Pancreas (tissue), 10 donors: ENCODE measurements around the gene CLEC2L. TPM values are rescaled to one million over a fixed set of nuclear protein-coding genes. Genes with fewer than 3 reads are reported as not detected.

ENCODE experiments used
- ATAC-seq, 4 donors: fragments of 200-7000 bp; cut with Tn5 transposase; one replicate each; pipeline versions ENCODE4 v1.8.0 to v1.9.1; 2020; ENCODE audit warnings: mild to moderate bottlenecking in 4 of 4, moderate library complexity in 4 of 4
- DNase-seq, 6 donors: peaks; one replicate each; pipeline ENCODE4 v3.0.0-alpha.2; 2020
- FAIRE-seq: peaks from 2 replicates; lab custom pipeline; 2012; peaks lifted over from hg19 to GRCh38; lab: Jason Lieb, UNC
- H3K27ac ChIP-seq, 4 donors: fragments of 200-600 bp; sonication (generic); 1 replicate in 3 of 4; 2 replicates in 1 of 4; pipeline versions ENCODE4 v1.5.0 to v1.8.0; 2020
- H3K27me3 ChIP-seq, 4 donors: fragments of 200-600 bp; one replicate each; pipeline ENCODE4 v1.8.0; 2021
- H3K36me3 ChIP-seq, 3 donors: fragments of 200-600 bp; sonication (generic) in 1 of 3; one replicate each; pipeline versions ENCODE4 v1.5.0 to v1.8.0; 2020 to 2021
- H3K4me1 ChIP-seq, 3 donors: fragments of 200-600 bp; one replicate each; pipeline ENCODE4 v1.8.0; 2021
- H3K4me3 ChIP-seq, 4 donors: fragments of 200-600 bp; sonication (generic) in 2 of 4; one replicate each; pipeline versions ENCODE4 v1.5.0 to v1.8.0; 2020 to 2021
- H3K9me3 ChIP-seq, 4 donors: fragments of 200-600 bp; one replicate each; pipeline ENCODE4 v1.8.0; 2021
- WGBS, 2 donors: extraction: QIAGEN DNeasy Blood & Tissue Kit; methylation state at CpG; one replicate each; pipeline ENCODE4 v1.1.7; 2013; 5-methylcytosine and 5-hydroxymethylcytosine counted together
- intact Hi-C, 3 donors: fragments of 100-400 bp; cut with DNase I; formaldehyde crosslinking; loops; one replicate each; pipeline versions ENCODE4 v1.11.1 to v1.14.2; 2022
- polyA plus RNA-seq, 2 donors: library from polyadenylated mRNA; stranded (reverse); fragments of 200-250 nt; gene quantifications; one replicate each; pipeline ENCODE4 v1.2.3, GENCODE V29; 2013
- total RNA-seq, 6 donors: library from RNA; stranded (reverse); fragmentation: NEBNext Ultra II Directional in 4 of 6; extraction: Animal tissue kit (Norgen Biotek cat#: 25700) in 4 of 6; gene quantifications; one replicate each; pipeline versions ENCODE4 v1.2.1 to v1.2.4, GENCODE V29; 2021 to 2023
- TF ChIP-seq, protein P1 (sequence below), 4 donors: fragments of 200-600 bp; sonication (generic) in 3 of 4; IDR thresholded peaks; one replicate each; pipeline versions ENCODE4 v1.5.0 to v1.8.0; 2021; ENCODE audit warnings: antibody characterized with exemption in 4 of 4
- donor health status: healthy with polysubstance abuse.
- donor health status: DM: no; HTN: no; CAD: no; lungs with moderate emphysema.
- donor health status: DM: no; HTN: no; CAD: no.
- donor health status: control.
- donor health status: control.
- donor health status: Bipolar disorder and iron deficiency.
- donor health status: DM: yes; HTN: yes; CAD: no.
- donor health status: DM: no; HTN: no; CAD: no.
- donor health status: DM: no; HTN: no; CAD: no.
- donor health status: DM: yes; HTN: yes; CAD: no.

The CLEC2L gene
- total and polyA plus RNA-seq, 8 donors = not detected

DNA sequence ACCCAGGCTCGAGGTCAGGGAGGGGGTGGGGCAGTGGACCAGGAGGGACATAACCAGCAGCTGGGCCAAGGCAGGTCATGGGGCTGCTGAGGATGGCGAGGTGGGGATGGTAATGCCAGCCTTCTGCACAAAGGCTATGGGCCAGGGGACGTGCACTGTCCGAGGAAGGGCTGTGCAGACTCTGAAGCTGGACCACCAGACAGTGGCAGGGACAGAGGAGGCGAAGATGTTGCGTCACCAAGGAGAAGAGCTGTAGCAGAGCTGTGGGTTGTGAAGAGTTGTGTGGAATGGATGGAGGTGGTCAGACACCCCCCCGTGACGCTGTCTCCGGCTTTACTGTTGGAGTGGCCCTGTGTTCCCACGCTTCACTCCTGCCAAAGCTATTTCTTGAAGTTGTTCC, 1.8 kb downstream of the CLEC2L start:
- H3K4me1 ChIP-seq = peaks cover 0 to 4% (median 0%) of the 10 kb centered on the region in 3 donors
- no peak for ATAC-seq
- no peak for FAIRE-seq
- no peak for DNase-seq
- no peak overlapping the region for H3K4me3 ChIP-seq
- no peak overlapping the region for H3K27ac ChIP-seq
- no peaks in the 10 kb centered on the region for H3K36me3 ChIP-seq
- intact Hi-C loops = no loop called here
- TF ChIP-seq, protein P1, sequence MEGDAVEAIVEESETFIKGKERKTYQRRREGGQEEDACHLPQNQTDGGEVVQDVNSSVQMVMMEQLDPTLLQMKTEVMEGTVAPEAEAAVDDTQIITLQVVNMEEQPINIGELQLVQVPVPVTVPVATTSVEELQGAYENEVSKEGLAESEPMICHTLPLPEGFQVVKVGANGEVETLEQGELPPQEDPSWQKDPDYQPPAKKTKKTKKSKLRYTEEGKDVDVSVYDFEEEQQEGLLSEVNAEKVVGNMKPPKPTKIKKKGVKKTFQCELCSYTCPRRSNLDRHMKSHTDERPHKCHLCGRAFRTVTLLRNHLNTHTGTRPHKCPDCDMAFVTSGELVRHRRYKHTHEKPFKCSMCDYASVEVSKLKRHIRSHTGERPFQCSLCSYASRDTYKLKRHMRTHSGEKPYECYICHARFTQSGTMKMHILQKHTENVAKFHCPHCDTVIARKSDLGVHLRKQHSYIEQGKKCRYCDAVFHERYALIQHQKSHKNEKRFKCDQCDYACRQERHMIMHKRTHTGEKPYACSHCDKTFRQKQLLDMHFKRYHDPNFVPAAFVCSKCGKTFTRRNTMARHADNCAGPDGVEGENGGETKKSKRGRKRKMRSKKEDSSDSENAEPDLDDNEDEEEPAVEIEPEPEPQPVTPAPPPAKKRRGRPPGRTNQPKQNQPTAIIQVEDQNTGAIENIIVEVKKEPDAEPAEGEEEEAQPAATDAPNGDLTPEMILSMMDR (IDR thresholded peaks at IDR 0.05) = no peak
- WGBS, 2 donors = 91 to 93% methylated on average over 10 of the region's 10 CpGs
- H3K27me3 ChIP-seq = peaks cover 0 to 5% (median 0%) of the 10 kb centered on the region in 4 donors
- H3K9me3 ChIP-seq = no peaks in the 10 kb centered on the region

DNA sequence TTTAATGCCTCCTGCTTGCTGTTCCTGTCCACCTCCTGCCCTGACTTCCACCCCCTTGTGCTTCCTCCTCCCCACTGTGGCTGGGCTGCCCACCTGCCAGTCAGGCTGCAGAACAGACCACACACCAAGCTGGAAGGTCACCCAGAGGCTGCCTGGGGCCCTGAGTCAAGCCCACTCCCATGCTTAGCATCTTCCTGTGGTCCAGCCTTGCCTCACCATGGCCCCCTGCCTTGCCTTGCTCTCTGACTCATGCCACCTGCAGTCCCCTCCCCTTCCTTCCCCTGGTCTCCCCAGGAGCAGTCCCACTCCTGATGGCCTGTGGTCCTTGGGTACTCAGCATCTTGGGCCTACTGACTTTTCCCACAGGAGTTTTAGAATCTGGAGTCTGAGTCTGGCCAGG, 2.3 kb downstream of the CLEC2L start:
- Histone ChIP-seq H3K9me3 (no peaks in the 10 kb centered on the region), H3K4me1 (peaks cover 0 to 4% (median 0%) of the 10 kb centered on the region in 3 donors), H3K27me3 (peaks cover 0 to 5% (median 0%) of the 10 kb centered on the region in 4 donors), H3K4me3 (no peak overlapping the region), H3K36me3 (no peaks in the 10 kb centered on the region), H3K27ac (no peak overlapping the region)
- ATAC-seq (no peak), FAIRE-seq (no peak), DNase-seq (no peak)
- TF ChIP-seq, protein P1 (IDR thresholded peaks at IDR 0.05) = no peak
- intact Hi-C loops = no loop called here

DNA sequence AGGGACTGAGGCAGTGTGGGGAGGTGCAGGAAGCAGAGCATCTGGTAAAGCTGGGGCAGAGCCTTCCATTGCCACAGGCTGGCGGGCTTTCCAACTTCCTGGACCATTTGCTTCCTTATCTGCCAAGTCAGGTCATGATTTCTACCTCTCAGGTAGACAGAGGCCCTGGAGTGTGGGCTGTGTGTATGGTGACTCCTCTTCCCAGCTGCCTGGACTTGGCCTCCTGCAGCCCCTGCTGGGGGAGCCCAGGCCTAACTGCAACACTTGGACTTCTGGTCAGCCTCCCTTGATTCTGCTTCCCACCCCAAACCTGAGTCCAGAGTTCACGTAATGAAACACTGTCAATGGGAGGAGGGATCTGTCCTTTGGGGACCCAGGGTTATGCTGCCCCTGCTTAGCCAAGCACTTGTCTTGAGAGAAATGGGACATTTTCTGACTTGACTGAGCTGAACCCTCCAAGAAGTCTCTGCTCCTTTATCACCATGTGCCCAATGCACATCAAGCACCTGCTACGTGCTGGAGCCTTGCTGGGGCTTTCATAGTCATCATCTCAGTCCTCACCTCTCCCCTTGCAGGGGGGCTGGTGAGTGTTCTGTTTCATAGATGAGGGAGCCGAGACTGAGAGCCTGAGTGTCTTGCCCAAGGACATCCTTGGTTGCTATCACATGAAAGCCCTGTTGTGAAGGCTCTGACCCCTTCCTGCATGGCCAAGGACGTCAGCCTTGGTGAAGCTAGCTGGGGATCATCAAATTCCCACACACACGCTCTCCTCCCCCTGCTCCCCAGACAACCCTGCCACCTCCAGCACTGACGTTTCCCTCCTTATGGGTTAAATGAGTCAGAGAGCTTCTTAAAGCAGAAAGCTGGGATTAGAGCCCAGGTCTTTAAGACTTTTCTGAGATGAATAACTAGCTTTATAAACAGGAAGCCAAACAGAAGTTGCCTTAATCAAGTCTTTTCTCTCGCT, 3.4 kb downstream of the CLEC2L start:
- no peak for DNase-seq
- WGBS, 2 donors = 72 to 77% methylated on average over 8 of the region's 8 CpGs
- TF ChIP-seq, protein P1 (IDR thresholded peaks at IDR 0.05) = no peak
- Histone ChIP-seq H3K9me3 (no peaks in the 10 kb centered on the region), H3K4me3 (no peak overlapping the region), H3K36me3 (no peaks in the 10 kb centered on the region), H3K4me1 (peaks cover 0 to 4% (median 0%) of the 10 kb centered on the region in 3 donors), H3K27me3 (peaks cover 0 to 3% (median 0%) of the 10 kb centered on the region in 4 donors), H3K27ac (no peak overlapping the region)
- intact Hi-C loops = no loop called here
- peak in 1 of 4 donors; percentile 42 for ATAC-seq
- no peak for FAIRE-seq

DNA sequence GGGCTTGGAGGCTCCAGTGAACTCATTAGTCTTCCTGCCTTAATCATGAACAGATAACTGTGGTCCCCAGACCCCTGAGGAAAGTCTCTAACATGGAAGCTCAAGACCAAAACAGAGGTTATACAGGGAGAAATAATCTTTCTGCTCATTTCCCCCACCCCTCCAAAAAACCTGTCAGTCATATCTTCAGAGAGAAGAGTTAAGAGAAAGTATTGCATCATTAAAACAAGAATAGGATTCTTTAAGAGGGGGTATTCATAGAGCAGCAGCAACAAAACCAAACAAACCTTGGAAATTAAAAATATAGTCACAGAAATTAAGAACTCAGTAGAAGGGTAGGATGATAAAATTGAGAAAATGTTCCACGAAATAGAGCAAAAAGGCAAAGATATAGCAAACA, 7.6 kb downstream of the CLEC2L start:
- FAIRE-seq = no peak
- H3K27ac ChIP-seq = no peak overlapping the region
- intact Hi-C loops = no loop called here

More for the DNA sequence above, 7.6 kb downstream of the CLEC2L start:
- H3K27me3 ChIP-seq = no peaks in the 10 kb centered on the region
- no peak for DNase-seq
- H3K4me3 ChIP-seq = no peak overlapping the region
- TF ChIP-seq, protein P1 (IDR thresholded peaks at IDR 0.05) = no peak
- no peak for ATAC-seq
- 73 to 86% methylated on average over 1 of the region's 1 CpG for WGBS, 2 donors
- H3K9me3 ChIP-seq = no peaks in the 10 kb centered on the region
- no peaks in the 10 kb centered on the region for H3K4me1 ChIP-seq
- H3K36me3 ChIP-seq = no peaks in the 10 kb centered on the region
